ENCODE measurements around the gene CAMTA1.

The CAMTA1 gene

DNA sequence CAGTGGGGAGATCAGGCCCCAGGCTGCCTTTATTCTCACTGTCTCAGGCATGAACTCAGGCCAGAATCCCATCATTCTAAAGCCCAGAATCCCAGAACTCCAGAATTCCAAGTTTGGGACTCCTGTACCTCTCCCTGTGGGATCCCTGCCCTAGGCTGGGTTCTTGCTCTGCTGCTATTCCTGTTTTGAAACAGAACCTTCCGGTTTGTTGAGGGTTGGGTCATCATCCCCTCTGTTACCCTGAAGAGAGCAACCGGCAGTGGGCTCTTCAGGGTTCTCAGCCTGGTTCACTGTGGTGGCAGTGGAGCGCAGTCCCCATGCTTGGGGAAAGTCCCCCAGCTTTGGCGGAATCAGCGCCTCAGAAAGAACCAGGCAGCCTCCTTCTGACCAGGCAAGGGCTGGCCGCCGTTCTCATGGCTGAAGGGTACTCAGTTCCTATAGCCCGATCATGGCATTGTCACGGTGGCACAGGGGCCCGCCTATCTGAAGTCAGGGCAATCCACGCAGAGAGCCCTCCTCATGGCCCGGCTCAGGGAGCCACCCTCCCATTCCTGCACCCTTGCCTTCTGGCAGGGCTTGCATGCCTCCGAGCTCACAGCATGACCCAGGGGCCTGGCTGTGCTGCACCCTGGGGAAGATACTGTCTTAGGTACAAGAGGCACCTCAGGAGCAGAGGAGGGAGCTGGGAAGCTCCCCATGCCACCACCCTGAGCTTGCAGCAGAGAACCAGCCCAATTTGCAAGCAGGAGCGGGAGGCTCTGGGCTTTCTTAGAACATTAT is 650.2 kb downstream of the CAMTA1 start:
- no peak for DNase-seq (ENCODE audit: low read depth)

- DNase-seq (ENCODE audit: low read depth) = no peak
These were observed 651.1 kb downstream of the CAMTA1 start for GRCh38 chr1:7436056-7437005.

DNA sequence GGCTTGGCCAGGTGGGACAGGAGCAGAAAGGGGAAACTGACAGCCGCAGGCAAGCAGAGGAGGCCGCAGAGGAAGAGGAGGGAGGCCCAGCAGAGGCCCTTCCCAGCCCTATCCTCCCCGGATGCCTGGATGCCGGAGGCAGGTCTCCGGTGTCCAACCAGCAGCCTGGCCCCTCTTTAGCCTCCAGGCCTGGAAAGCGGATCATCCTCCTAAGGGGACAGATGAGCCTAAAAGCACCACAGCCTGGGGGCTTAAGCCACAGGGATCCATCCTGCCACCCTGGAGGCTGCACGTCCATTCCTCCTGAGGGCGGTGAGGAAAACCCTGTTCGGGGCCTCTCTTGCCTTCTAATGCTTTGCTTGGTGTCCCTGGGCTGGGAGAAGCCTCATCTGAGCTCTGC is 651.8 kb downstream of the CAMTA1 start:
- DNase-seq (ENCODE audit: low read depth) = no peak

- DNase-seq (ENCODE audit: low read depth) = no peak
These were observed 652.5 kb downstream of the CAMTA1 start for GRCh38 chr1:7437608-7438395.

DNA sequence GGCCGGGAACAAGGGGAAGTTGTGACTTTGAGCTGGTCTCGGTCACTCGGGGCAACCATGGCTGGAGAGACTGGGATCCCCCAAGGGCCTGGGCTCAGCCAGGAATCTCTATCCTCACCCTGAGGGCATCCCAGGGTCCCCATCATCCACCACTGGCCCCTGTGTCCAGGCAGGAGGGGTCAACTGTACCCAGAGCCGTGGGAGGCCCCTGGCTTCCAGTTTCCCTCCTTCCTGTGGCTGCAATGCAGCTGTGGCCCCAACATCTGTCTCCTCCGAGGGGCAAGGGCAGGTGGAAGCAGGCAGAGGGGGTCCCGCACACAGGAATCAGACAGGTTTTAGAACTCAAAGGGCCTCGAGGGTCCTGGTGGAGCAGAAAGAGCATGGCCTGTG is 653.1 kb downstream of the CAMTA1 start:
- no peak for DNase-seq (ENCODE audit: low read depth)

DNA sequence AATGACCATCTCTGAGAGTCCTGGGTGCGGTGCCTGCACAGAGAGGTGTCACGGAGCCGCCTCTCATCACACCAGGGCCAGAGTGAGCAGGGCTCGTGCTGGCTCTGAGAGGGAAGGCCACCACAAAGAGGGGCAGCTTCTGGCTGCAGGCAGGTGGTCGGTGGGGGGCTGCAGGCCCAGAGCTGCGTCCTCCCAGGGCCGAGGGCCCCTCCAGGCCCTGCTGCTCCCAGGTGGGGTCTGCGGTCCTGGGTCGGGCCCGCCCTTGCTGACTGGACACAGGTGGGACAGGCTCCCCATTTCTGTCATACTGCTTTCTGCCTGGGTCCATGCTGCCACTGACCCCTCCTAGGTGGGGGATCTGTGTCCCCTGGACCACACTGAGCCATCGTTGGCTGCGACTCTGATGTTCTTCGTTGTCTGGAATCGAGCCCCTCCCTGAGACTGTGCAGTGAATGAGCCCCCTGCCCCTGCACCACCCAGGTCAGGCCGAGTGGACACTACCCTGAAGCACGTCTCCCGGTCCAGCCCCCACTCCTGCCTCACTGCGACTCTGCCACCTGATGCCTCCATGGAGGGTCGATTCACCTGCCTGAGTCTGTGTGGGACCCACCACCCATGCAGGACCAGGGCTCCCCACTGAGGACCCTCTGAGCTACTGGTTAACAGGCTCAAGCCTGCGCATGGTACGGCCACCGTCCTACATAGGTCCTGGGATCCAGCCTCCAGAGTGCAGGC is 653.8 kb downstream of the CAMTA1 start:
- no peak for DNase-seq (ENCODE audit: low read depth)

GRCh38 chr1:7440154-7440553 is 654.9 kb downstream of the CAMTA1 start:
- DNase-seq (ENCODE audit: low read depth) = no peak

- no peak for DNase-seq (ENCODE audit: low read depth)
These were observed 656.0 kb downstream of the CAMTA1 start for GRCh38 chr1:7441143-7441841.

- no peak for DNase-seq (ENCODE audit: low read depth)
These were observed 656.8 kb downstream of the CAMTA1 start for GRCh38 chr1:7442036-7442435.

DNA sequence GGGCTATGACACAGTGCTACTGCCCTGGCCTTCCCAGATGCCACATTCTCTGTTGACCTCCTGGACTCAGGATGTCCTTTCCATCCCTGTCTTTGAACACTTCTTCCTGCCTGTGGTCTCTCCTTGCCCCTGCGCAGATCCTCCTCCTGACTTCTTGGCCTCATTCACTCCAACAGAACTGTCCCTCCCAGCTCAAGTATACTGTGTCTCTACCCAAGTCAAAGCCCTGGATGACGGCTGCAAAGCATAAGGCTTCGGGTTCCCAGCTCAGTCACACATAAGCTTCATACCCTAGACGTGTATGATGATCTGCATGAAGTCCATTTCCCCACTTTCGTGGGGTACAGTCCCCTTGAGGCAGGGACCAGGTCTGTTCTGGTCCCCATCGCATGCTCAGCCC is 657.7 kb downstream of the CAMTA1 start:
- no peak for DNase-seq (ENCODE audit: low read depth)

GRCh38 chr1:7444363-7444762 is 659.1 kb downstream of the CAMTA1 start:
- DNase-seq (ENCODE audit: low read depth) = no peak

DNA sequence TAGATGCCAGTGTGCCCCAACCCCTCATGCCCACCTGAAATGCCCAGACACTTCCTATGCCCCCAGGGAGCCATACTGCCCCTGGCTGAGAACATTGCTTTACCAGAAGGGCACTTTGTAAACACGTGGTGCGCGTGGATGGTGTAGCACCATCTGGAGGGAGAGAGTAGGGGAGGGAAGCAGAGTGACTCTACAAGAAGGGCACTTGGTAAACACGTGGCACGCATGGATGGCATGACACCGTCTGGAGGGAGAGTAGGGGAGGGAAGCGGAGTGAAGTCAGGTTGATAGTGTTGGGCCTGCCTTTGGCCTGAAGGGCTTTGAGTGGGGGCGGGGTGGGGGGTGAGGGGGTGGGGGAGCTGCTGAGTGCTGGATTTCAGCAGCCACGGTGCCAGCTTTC is 661.8 kb downstream of the CAMTA1 start:
- DNase-seq (ENCODE audit: low read depth) = no peak

GRCh38 chr1:7447736-7448135 is 662.5 kb downstream of the CAMTA1 start:
- no peak for DNase-seq (ENCODE audit: low read depth)

DNA sequence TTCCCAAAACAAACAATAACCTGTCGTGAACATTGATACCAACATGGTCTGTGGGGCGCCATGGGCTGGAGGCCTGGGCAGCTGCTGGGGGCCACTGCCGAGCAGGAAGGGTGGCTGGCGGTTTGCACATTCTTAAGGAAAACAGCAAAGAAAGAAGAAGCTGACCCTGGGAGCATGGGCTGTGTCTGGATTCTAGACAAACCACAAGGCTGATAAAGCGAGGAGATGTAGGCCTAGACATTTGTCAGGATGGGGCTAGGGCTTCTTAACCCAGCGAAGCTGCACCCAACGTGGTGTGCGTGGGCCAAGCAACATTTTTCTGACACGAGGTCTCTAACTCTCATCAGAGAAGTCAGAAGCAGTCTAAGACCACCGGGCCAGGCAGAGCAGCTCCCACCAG is 663.7 kb downstream of the CAMTA1 start:
- DNase-seq (ENCODE audit: low read depth) = no peak

GRCh38 chr1:7449750-7450149 is 664.5 kb downstream of the CAMTA1 start:
- no peak for DNase-seq (ENCODE audit: low read depth)

GRCh38 chr1:7450838-7451237 is 665.6 kb downstream of the CAMTA1 start:
- DNase-seq (ENCODE audit: low read depth) = no peak

- DNase-seq (ENCODE audit: low read depth) = no peak
These were observed 667.8 kb downstream of the CAMTA1 start for GRCh38 chr1:7453038-7453437.

GRCh38 chr1:7454052-7454815 is 669.0 kb downstream of the CAMTA1 start:
- no peak for DNase-seq (ENCODE audit: low read depth)

GRCh38 chr1:7454895-7455784 is 669.9 kb downstream of the CAMTA1 start:
- no peak for DNase-seq (ENCODE audit: low read depth)
